Stimulated activated CD8-positive, alpha-beta memory T cell treated with anti-CD3 and anti-CD28 coated beads, Interleukin-12 subunit alpha, Interleukin-12 subunit beta, amount 100 ng/mL, for 4 hours (primary cell): ENCODE data around the gene SLC44A5.
"Not testable (repeated sequence)": the region's sequence is repeated elsewhere in the genome, so short reads cannot be mapped to it uniquely, and the experiment has no call there.

Experiments
- DNase-seq: peaks from one replicate; pipeline ENCODE4 v3.0.0-alpha.2; 2020; ENCODE audit warnings: low read depth

Gene SLC44A5

GRCh38 chr1:75611014-75611413 is at the start of gene SLC44A5:
Gene SLC44A5, minus strand, starts transcription at chr1:75611114. Its CDS starts 69,667 bp downstream, at chr1:75541447.
- no peak for DNase-seq

GRCh38 chr1:75655931-75656330 is 45.0 kb upstream of the SLC44A5 start:
- no peak for DNase-seq

- not testable (repeated sequence) for DNase-seq
Observed at GRCh38 chr1:75647183-75647582, 36.3 kb upstream of the SLC44A5 start.

- DNase-seq: not testable (repeated sequence)
Observed at GRCh38 chr1:75645153-75645552, 34.2 kb upstream of the SLC44A5 start.

GRCh38 chr1:75643460-75643859 is 32.5 kb upstream of the SLC44A5 start:
- DNase-seq: no peak

- DNase-seq: no peak
Observed at GRCh38 chr1:75641325-75641724, 30.4 kb upstream of the SLC44A5 start.

DNA sequence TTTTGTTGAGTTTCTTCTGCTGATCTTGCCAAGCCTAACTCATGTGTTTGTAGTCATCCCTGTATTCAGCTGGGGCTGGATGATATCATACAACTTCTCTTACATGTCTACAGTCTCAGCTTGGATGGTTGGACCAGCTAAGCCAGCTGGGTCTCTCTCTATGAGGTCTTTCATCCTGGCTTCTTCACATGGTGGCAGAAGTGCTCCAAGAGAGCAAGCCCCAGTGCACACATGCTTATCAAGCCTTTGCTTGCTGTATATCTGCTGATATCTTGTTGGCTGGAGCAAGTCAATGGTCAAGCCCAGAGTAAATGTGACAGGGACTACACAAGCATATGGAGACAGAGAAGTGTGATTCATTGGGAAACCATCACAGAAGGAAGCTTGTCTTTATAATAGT is 29.2 kb upstream of the SLC44A5 start:
- no peak for DNase-seq

DNA sequence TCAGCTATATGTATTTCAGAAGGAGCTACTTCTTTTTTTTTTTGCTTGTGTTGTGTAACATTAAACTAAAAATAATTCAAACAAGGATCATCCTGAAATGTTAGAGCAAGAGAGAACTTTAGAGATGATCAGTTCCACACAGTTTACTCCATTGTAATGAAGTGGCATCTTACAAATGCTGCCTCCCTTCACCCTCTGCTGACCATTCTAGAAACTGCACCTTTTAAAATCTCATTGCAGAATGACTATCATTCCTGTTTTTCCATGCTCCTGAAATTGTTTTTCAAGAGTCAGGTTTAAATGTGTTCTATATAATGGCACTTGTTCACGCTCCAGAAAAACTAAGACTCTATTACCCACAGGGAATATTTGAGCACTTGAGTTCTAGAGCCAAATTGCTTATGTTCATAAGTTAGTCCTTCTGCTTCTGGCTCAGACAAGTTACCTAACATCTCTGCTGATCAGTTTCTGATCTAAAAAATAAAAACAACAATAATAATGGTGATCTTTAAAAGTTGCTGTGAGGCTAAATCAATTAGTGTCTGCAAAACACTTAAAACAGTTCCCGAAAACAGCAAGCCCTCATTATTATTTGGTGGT is 21.5 kb upstream of the SLC44A5 start:
- no peak for DNase-seq

GRCh38 chr1:75630998-75631397 is 20.1 kb upstream of the SLC44A5 start:
- no peak for DNase-seq

DNA sequence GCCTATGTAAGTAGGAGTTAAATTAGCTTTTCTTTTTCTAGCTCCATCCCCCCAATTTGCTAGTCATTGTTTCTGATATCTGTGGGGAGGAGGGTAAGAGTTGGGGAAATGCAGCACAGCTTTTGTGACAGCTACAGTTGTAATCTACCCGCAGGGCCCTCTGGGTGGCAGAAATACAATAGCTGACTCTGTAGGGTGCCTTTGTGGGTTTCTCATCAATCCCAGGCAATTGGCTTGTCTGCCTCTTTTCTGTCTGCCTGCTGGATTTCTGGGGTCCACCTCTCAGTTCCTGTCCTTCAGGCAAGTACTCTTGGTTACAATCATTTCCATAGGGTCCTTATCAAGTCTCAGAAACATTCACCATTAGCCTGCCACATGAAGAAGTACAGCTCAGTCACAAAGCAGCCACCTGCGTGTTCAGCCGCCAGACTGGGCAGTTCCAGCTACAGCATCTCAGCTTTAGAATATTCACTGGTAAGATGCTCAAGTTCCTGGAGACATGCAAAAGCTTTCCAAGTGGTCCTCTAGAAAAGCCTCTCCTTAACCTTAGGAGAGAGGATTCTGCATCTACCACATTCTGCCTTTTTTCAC is 19.2 kb upstream of the SLC44A5 start:
- no peak for DNase-seq

DNA sequence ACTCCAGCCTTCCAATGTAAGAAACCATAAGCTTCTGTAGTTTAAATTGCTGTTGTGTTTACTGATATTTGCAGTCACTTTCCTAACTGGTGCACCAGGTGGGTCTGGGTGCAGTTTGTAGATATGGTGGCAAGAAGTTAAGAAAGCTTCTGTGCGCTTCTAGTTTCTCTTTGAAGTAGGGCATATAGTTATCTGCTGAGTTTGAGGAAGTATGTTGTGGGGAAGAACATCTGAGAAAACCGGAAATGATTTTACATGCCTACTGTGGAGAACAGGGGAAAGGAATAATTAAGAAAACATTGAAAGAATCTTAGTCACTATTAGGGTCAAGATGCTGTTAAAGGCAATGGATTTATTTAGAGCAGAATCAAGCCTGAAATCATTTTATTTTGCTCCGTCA is 14.9 kb upstream of the SLC44A5 start:
- no peak for DNase-seq

DNA sequence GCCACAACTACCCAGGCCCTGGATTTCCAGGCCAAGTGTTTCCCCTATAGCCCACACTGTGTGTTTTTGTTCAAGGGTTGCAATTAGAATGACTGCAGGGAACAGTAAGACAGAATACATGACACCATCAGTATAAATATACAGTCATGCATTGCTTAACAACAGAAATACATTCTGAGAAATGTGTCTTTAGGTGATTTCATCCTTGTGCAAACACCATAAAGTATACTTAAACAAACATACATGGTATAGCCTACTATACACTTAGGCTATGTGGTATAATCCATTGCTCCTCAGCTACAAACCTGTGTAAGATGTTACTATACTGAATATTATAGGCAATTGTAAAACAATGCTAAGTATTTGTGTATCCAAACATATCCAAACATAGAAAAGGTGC is 7.5 kb upstream of the SLC44A5 start:
- no peak for DNase-seq

- DNase-seq: no peak
Observed at GRCh38 chr1:75616436-75617433, 5.8 kb upstream of the SLC44A5 start.

DNA sequence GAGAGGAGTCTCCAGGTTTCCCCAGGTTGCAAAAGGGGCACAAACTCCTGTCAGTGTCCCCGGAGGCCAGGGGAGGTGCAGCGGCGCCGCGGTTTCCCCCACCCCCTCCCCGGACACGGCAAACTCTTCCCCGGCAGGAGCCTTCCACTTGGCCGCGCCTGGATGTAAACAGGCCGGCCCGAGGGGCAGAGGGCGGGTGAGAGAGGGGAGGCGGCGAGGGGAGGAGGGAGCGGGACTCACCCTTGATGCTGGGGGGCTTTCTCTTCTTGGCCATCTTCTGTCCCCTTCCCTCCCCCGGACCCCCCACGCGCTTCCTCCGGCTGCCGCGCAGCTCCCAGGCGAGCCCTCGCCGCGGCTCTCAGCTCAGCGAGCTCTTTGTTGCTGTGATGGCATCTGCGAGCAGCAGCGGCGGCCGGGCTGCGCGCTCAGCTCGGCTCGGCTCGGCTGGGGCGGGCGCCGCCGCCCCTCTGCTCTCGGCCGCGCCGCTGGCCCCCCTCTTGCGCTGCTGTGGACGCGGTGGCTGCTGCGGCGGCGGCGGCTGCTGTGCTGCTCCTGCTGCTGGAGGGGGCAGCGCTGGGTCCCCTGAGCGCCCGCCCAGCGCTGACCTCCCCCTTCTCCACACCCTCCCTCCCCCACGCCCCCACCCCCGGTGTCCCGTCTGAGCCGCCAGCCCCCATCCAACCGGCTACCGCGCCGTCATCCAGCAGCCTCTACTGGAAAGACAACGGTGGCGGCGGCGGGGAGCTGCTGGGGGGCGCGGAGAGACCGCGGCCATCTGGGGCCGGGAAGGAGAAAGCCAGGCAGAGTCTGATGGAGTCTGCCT is 4.9 kb upstream of the SLC44A5 start:
- DNase-seq: no peak

DNA sequence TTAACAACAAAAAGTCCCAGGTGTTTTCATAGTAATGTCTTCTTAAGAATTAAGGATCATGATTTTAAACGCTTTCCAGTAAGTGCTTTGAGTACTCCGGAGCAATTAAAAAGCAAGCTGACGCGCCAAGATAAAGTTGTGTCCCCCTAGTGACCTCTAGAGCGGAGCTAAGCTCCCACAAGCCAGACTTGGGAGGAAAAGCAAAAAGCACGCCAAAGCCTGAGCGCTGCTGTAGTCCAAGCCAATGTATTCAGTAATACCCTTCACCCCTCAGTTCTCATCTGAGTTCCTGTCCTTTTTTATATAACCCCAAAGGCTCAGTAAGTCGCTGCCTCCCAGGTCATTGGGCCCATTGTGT is 3.5 kb upstream of the SLC44A5 start:
- no peak for DNase-seq

DNA sequence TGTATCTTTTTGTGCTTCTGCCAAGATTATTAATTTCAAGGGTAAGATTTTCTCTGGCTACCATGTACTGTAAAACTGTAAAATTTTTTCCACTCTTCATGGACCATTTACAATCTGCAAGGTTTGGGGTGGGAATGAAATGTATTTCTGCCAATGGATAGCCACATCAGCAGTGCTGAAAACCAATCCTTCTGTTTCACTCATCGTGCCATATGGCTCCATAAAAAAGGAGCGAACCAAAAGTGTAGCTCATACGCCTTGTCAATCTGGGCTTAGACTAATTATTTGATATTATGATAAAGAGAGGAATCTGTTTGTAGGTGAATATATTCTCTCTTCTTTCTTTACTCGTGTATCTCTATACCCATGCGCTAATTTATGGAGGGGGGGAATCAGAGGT is 3.0 kb upstream of the SLC44A5 start:
- no peak for DNase-seq

- no peak for DNase-seq
Observed at GRCh38 chr1:75612976-75613375, 2.1 kb upstream of the SLC44A5 start.

DNA sequence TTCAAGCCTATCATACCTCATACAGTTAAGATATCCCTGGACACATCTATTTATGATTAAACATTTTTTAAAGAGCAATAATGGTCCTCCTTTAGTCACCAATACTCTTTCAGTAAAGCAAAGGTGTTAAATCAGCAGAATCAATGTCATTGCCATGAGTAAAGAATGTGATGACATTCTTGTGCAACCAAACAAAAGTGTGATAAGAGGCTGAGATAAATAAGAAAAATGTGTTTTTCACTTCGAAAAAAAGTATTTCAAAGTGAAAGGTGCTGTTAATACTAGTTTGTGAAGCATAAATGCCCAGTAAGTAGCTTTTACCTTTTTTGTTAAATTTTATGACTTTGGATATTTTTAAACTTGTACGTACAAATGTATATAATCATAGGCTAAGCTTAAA is 8.4 kb downstream of the SLC44A5 start:
- DNase-seq: no peak

DNA sequence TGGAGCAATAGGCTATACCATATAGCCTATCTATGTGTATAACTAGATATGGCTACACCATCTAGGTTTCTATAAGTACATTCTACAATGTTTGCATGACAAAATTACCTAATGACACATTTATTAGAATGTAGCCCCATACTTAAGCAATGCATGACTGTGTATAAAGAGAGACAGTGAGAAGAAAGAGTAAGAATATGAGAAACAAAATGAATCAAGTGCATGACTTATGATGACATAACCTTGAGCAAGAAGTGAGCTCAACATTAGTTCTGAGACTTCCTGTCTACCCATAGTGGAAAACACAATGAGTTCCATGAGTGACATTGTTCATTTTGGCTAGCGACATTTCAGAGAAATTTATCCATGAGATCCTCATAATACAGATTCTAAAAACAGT is 10.1 kb downstream of the SLC44A5 start:
- no peak for DNase-seq

DNA sequence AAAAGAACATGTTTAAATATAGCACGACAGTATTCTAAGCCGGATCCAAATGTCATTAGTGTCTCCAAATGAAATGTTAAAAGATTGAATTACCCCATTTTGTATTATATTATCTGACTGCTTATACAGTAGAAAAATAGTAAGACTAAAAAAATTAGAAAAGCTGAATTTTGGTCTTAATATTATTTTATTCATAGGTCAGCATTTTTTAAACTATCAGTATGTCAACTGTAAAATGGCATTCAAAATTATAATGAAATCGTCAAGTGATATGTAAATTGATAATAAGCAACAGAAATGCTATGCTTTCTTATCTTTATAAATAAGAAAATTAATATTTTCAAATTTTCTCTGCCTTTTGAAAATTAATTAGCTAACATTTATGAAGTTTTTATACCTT is 16.6 kb downstream of the SLC44A5 start:
- no peak for DNase-seq

GRCh38 chr1:75593457-75593856 is 17.5 kb downstream of the SLC44A5 start:
- not testable (repeated sequence) for DNase-seq

DNA sequence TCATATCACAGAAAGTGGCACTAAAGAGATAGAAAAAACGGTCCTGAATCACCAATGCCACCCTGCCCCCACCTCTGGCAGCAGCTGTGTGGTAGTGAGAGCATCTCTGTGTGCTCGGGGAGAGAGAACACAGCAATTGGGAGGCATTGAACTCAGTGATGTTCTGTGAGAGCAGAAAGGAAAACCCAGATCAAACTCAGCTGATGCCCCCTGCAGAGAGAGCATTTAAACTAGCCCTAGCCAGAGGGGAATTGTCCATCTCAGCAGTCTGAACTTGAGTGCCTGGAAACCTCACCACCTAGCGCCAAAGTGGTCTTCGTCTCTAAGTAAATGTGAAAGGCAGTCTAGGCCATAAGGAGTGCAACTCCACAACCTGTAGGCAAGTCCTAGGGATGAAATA is 21.3 kb downstream of the SLC44A5 start:
- DNase-seq: no peak
